NCI-H2196 (cell line): ENCODE results near the gene VAMP1.
"Not testable (repeated sequence)": the region's sequence is repeated elsewhere in the genome, so short reads cannot be mapped to it uniquely, and the experiment has no call there.

Source experiments
- DNase-seq: peaks from one replicate; lab custom pipeline; 2025; ENCODE audit not compliant: unreplicated experiment; lab: John Stamatoyannopoulos, UW

VAMP1 gene

GRCh38 chr12:6469609-6470374, 685 bp downstream of the VAMP1 start:
- DNase-seq: no peak

- DNase-seq: no peak
Observed at GRCh38 chr12:6469092-6469491, 1.4 kb downstream of the VAMP1 start.

- no peak for DNase-seq
Observed at GRCh38 chr12:6468283-6468575, 2.2 kb downstream of the VAMP1 start.

- not testable (repeated sequence) for DNase-seq
Observed at GRCh38 chr12:6467571-6468282, 2.8 kb downstream of the VAMP1 start.

GRCh38 chr12:6466751-6467150, 3.7 kb downstream of the VAMP1 start:
- DNase-seq: not testable (repeated sequence)

- no peak for DNase-seq
Observed at GRCh38 chr12:6466184-6466573, 4.3 kb downstream of the VAMP1 start.

GRCh38 chr12:6465467-6466183, 4.9 kb downstream of the VAMP1 start:
- peak; percentile 49 for DNase-seq

- DNase-seq: no peak
Observed at GRCh38 chr12:6464531-6464930, 5.9 kb downstream of the VAMP1 start.

- DNase-seq: no peak
Observed at GRCh38 chr12:6463858-6464257, 6.6 kb downstream of the VAMP1 start.

GRCh38 chr12:6463216-6463615, 7.3 kb downstream of the VAMP1 start:
- DNase-seq: no peak

- DNase-seq: no peak
Observed at GRCh38 chr12:6462234-6462995, 8.1 kb downstream of the VAMP1 start.

GRCh38 chr12:6461401-6462233, 8.9 kb downstream of the VAMP1 start:
- no peak for DNase-seq

- DNase-seq: no peak
Observed at GRCh38 chr12:6460751-6461371, 9.6 kb downstream of the VAMP1 start.

GRCh38 chr12:6459004-6459337, 11.5 kb downstream of the VAMP1 start:
- DNase-seq: no peak

- DNase-seq: no peak
Observed at GRCh38 chr12:6458281-6459003, 12.0 kb downstream of the VAMP1 start.

- no peak for DNase-seq
Observed at GRCh38 chr12:6457220-6457945, 13.1 kb downstream of the VAMP1 start.

- DNase-seq: no peak
Observed at GRCh38 chr12:6452944-6453630, 17.4 kb downstream of the VAMP1 start.

- no peak for DNase-seq
Observed at GRCh38 chr12:6452245-6452943, 18.1 kb downstream of the VAMP1 start.
